AML-193 (cell line): Measurements from ENCODE around the gene DNAJC27.

Source experiments
- DNase-seq, 2 experiments: peaks; one replicate each; lab custom pipeline; 2025; lab: John Stamatoyannopoulos, UW

The DNAJC27 gene

DNA sequence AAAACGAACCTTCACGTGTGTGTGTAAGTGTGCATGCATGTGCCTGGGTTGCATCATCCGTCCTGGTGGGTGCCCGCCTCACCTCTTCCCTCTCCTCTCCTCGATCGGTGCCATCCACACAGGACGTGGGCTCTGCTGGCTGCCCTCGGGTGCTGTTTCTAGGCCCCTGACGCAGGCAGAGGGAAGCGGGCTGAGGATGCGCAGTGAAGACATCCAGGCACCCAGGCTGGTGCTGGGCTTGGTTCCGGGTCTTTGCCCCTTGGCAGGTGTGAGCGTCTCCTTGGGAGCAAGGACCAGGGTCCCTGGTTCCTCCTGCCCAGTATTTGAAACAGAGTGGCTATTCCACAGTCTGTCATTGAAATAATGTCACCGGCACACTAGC, 45.5 kb downstream of the DNAJC27 start:
- DNase-seq, result no peak

GRCh38 chr2:24925815-24926214, 45.9 kb downstream of the DNAJC27 start:
- no peak for DNase-seq

DNA sequence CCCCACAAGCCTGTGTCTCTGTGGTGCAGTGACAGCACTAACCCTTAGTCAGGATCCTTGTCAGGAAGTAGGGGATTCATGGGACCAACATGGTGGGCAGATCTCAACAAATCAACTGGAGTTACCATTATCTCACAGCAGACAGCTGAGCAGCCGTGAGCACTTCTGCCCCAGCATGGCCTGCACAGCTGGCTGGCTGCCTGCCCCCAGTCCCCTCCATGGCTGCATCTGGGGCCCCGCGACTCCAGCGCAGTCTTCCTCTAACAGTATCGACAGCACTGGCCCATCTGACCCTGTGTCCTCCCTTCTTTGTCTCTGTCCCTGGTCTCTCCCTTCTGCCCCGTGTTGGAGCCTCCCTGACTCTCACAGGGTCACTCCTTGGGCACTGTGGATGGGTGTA, 47.0 kb downstream of the DNAJC27 start:
- no peak for DNase-seq

DNA sequence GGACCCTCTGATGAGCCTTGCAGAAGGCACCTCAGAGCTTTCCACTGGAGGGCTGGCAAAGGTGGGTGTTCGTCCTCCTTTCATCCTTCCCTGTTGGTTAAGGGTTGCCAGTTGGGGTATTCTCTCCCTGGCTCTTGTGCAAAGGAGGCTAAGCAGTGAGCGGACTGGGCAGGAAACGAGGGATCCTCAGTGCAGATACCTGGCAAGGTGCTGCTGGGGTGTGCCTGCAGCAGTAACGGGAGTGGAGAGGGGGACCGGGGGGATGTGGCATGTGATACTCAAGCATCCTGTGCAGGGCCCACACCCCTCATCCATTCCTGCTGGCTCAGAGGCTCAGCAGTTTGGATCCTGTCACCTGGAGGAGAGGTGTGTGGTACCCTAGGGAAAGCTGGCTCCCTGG, 47.5 kb downstream of the DNAJC27 start:
- no peak for DNase-seq

- DNase-seq, result no peak
Measured at GRCh38 chr2:24923106-24923505, 48.6 kb downstream of the DNAJC27 start.

- DNase-seq, result no peak
Measured at GRCh38 chr2:24922556-24922955, 49.2 kb downstream of the DNAJC27 start.

GRCh38 chr2:24920809-24921441, 50.8 kb downstream of the DNAJC27 start:
- peak in 1 of 2 experiments; percentile 5 for DNase-seq

DNA sequence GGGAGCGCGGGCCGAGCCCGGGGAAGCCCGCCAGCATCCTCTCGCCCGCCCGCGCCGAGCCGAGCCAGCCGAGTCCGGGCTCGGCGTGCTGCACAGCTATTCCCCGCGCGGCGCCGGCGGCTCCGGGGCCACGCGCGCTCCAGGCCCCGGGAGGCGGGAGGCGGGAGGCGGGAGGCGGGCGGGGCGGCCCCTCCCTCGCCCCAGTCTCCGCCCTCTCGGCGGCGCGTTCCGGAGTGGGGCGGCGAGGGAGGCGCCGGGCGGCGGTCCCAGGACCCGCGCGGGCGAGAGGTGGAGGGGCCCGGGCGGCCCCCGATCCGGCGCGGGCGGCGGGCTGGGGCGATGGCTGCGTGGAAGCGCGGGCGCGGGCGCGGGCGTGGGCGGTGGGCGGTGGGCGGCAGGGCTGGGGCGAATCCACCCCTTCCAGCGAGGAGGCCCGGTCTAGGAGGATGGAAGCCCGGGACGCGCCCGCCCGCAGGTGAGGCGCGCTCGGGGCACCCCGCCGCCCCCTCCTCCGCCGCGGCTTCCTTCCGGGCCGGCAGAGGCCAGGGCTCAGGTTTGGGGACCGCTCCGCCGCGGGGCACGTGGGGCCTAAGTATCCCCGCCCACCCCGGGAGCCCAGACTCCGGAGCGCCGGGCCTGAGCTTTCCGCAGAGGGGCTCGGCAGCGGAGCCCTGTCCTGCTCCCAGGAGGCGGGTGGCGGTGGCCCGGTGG, 51.5 kb downstream of the DNAJC27 start, which contains the start of gene ADCY3:
TSS of gene ADCY3 (minus strand) at position 140 of the 711 bp plus-strand sequence. CDS start 1,250 bp downstream, outside the sequence.
- no peak for DNase-seq

- DNase-seq, result no peak
Measured at GRCh38 chr2:24919506-24920097, 52.2 kb downstream of the DNAJC27 start.

GRCh38 chr2:24919037-24919505, 52.7 kb downstream of the DNAJC27 start:
- DNase-seq, result no peak

- DNase-seq, result peak in 1 of 2 experiments; percentile 11
Measured at GRCh38 chr2:24918326-24919036, 53.3 kb downstream of the DNAJC27 start.

DNA sequence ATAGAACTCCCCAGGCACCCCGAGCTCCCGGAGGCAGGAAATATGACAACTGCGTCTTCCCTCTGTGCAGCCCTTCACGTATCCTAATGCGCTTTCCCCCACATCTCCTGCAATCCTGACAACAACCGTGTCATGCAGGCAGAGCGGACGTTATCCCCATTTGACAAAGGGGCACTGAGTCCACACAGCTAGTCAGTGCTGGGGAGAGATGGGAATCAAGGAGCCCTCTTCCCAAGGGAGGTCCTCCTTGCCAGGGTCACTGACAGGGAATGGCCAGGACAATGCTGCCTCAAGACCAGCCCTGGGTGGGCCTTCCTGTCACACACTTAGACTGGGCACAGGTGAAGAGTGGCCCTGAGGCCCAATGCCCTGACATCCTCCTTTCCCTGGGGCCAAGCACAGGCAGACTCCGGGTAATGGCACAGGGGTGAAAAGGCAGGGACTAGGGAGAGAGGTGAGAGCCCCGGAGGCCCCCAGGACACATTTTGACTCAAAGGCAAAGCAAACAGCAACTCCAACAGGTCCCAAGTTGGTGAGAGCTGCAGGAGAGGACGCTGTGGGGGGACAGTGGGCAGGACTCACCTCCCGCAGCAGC, 53.9 kb downstream of the DNAJC27 start:
- no peak for DNase-seq

- DNase-seq, result peak in 1 of 2 experiments; percentile 7
Measured at GRCh38 chr2:24917086-24917485, 54.7 kb downstream of the DNAJC27 start.

- DNase-seq, result no peak
Measured at GRCh38 chr2:24915796-24916195, 56.0 kb downstream of the DNAJC27 start.

DNA sequence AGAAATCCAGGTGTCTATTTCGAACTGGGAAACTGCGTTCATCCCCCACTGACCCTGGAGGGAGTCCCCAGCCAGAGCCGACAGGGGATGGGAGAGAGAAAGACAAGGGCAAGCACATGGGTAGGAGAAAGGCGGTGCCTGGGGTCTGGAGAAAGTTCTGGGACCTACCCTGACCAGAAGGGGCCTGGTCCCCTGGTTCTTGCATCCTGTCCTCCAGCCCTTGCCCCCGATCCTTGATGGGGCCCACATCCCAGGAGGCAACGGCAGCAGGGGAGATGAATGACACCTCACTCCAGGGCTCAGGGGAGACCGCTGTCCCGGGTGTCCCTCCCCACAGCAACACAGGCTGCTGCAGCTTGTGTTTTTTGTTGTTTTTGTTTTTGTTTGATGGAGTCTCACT, 56.6 kb downstream of the DNAJC27 start:
- DNase-seq, result no peak

DNA sequence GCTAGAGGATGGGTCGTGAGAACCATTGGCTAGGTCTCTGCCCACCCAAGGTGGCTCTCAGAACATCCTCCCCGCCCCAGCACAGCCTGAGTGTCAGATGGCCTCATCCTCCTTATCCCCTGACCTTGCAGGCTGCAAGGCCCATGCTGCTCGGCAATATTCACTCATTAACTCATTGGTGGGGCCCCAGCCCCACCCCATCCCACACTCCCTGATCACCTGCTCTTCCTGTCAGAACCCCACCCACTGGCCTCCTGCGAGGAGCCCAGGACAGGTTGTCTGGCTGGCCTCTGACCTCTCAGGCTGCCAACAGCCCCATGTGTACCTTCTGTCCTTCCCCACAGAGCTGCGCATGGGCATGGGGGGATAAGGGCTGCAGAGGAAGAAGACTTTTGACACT, 57.0 kb downstream of the DNAJC27 start:
- no peak for DNase-seq

- no peak for DNase-seq
Measured at GRCh38 chr2:24913911-24914310, 57.8 kb downstream of the DNAJC27 start.

DNA sequence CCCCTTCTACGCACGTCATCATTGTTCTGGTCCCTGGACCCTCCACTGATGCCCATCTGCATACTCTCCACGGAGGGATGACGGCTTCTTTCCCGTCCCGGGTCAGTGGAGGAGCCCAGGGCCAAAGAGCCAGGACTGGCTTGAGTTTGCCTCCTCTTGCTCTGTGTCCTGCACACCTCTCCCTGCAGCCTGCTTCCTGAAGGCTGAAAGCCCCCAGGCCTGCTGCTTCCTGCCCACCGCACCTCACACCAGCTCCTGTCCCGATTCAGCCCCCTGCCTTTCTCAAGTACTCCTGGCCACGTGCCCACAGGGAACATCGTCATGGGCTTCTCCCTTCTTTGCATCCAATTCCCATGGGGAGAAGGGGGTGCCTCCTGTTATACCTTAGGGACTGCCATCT, 58.8 kb downstream of the DNAJC27 start:
- no peak for DNase-seq

GRCh38 chr2:24912523-24912922, 59.2 kb downstream of the DNAJC27 start:
- DNase-seq, result no peak

DNA sequence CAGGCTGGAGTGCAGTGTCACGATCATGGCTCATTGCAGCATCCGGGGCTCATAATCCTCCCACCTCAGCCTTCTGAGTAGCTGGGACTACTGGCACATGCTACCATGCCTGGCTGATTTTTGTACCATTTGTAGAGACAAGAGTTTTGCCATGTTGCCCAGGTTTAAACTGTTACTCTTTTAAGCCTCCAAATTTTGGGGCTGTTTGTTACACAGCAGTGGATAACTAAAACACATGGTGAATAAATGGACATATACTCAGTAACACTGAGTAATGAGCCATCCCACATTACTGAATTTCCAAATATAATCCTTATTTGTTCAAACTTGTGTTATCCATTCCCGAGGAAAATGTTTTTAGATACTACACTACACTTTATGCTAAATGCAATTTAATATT, 61.5 kb downstream of the DNAJC27 start:
- no peak for DNase-seq

GRCh38 chr2:24909555-24910177, 62.1 kb downstream of the DNAJC27 start:
- DNase-seq, result no peak

DNA sequence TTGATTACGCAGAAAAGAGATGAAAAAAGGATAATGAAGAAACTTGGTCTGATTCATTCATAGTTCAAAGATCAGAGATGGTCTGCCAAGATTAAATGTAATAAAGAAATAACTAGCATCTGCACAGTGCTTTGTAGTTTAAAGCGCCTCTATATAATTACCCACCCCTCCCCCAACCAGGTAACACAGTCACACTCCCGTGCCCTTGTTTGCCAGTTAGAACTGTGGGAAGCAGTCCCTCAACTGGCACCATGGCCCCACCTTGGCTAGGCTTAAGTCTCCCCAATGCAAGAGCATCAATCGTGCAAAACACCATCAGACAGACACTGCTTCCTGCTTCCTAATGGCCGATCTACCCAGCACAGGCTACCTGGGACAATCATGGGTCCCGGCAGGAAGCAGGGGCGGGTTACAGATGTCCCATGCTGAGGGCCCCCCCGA, 63.3 kb downstream of the DNAJC27 start:
- DNase-seq, result no peak
